GM12892 (cell line): ENCODE data around the gene ANKLE2.

Experiments
- POLR2A ChIP-seq: IDR thresholded peaks from 2 replicates; pipeline ENCODE4 v1.6.1; 2011; ENCODE audit warnings: low read depth, low read length, control low read depth
- POLR2AphosphoS5 ChIP-seq: IDR thresholded peaks from 2 replicates; pipeline ENCODE4 v1.6.1; 2011; ENCODE audit warnings: low read depth, low read length, control low read depth
- TAF1 ChIP-seq: IDR thresholded peaks from 2 replicates; pipeline ENCODE4 v1.6.1; 2011; ENCODE audit warnings: low read depth, mild to moderate bottlenecking, control low read depth, low read length, borderline replicate concordance

DNA sequence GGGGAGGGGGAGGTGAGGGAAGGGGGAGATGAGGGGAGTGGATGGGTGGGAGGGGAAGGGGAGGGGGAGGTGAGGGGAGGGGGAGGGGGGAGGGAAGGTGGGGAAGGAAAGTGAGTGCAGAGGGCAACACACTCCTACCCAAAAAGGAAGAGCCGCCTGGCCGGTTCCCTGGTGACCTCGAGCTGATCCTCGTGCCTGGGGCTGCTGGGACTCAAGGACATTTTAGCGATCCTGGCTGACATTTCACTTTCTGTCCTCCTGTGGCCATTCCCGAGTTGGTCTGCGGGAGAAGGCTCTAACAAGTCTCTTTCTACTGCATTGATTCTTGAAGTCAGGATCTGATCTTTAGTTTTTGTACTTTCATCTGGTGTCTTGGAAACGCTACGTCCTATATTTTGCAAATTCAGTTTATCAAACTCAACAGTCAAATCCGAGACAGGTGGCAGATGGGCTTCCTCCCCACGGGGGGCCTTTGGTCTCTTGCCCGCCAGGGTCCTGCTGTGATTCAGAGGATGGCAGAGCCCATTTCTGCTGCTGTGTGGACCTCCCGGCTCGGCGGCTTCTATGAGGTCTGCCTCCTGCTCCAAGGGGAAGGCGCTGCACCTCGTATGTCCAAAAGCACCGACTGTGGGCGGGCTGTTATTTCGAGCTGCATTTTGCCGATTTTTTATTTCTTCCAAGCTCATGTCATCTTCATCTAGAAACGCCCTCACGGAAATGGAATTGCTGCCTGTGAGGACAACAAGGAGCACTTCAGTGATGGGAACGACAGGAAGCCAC is 31.9 kb downstream of the ANKLE2 start:
- TF ChIP-seq POLR2A (no peak), POLR2AphosphoS5 (no peak), TAF1 (no peak)
